Measurements from ENCODE around the gene ZSCAN4.
A peak's percentile ranks its signal among the peaks of the same experiment; 100 is the strongest.

Gene ZSCAN4

GRCh38 chr19:57668635-57669034 is at the start of gene ZSCAN4:
ZSCAN4 (plus strand) TSS chr19:57668935; CDS start chr19:57676146, 7,211 bp downstream.
- DNase-seq: no peak

- no peak for DNase-seq
Measured at GRCh38 chr19:57620673-57621348, 47.9 kb upstream of the ZSCAN4 start.

GRCh38 chr19:57623091-57623490 is 45.6 kb upstream of the ZSCAN4 start:
- DNase-seq: no peak

- peak; percentile 95 for DNase-seq
Measured at GRCh38 chr19:57632987-57633831, 35.5 kb upstream of the ZSCAN4 start, which contains the start of gene ZNF211. ZNF211 (plus strand) TSS chr19:57633168; CDS start chr19:57633347, 179 bp downstream.

- DNase-seq: no peak
Measured at GRCh38 chr19:57633832-57634131, 35.0 kb upstream of the ZSCAN4 start.

- no peak for DNase-seq
Measured at GRCh38 chr19:57637379-57637778, 31.4 kb upstream of the ZSCAN4 start.

- DNase-seq: no peak
Measured at GRCh38 chr19:57641715-57642234, 27.0 kb upstream of the ZSCAN4 start.

- DNase-seq: no peak
Measured at GRCh38 chr19:57642396-57643046, 26.2 kb upstream of the ZSCAN4 start.

GRCh38 chr19:57643734-57644133 is 25.0 kb upstream of the ZSCAN4 start:
- DNase-seq: no peak

GRCh38 chr19:57648331-57649003 is 20.3 kb upstream of the ZSCAN4 start:
- no peak for DNase-seq

- DNase-seq: no peak
Measured at GRCh38 chr19:57651654-57651996, 17.1 kb upstream of the ZSCAN4 start.

GRCh38 chr19:57653689-57654088 is 15.0 kb upstream of the ZSCAN4 start:
- DNase-seq: no peak

- no peak for DNase-seq
Measured at GRCh38 chr19:57655443-57655842, 13.3 kb upstream of the ZSCAN4 start.

- no peak for DNase-seq
Measured at GRCh38 chr19:57656346-57656745, 12.4 kb upstream of the ZSCAN4 start.

- no peak for DNase-seq
Measured at GRCh38 chr19:57664269-57665127, 4.2 kb upstream of the ZSCAN4 start.

GRCh38 chr19:57665261-57665806 is 3.4 kb upstream of the ZSCAN4 start:
- no peak for DNase-seq

- no peak for DNase-seq
Measured at GRCh38 chr19:57667228-57667627, 1.5 kb upstream of the ZSCAN4 start.

- no peak for DNase-seq
Measured at GRCh38 chr19:57671124-57671895, 2.6 kb downstream of the ZSCAN4 start.

- DNase-seq: no peak
Measured at GRCh38 chr19:57672466-57672865, 3.7 kb downstream of the ZSCAN4 start.

GRCh38 chr19:57675881-57676280 is 7.1 kb downstream of the ZSCAN4 start:
- DNase-seq: no peak

GRCh38 chr19:57682226-57682766 is 13.6 kb downstream of the ZSCAN4 start:
- DNase-seq: no peak
